ENCODE measurements around the gene PYCR2.
"Not testable (repeated sequence)": the region's sequence is repeated elsewhere in the genome, so short reads cannot be mapped to it uniquely, and the experiment has no call there.

The PYCR2 gene

GRCh38 chr1:225923692-225924555, at the start of gene PYCR2:
PYCR2 (minus strand) TSS chr1:225924250; CDS start chr1:225924110, 140 bp downstream.
- DNase-seq (ENCODE audit: low spot score) = peak; percentile 99

- DNase-seq (ENCODE audit: low spot score) = no peak
These were observed 49.1 kb upstream of the PYCR2 start for GRCh38 chr1:225973158-225973557.

GRCh38 chr1:225972344-225973152, 48.5 kb upstream of the PYCR2 start:
- DNase-seq (ENCODE audit: low spot score) = no peak

- DNase-seq (ENCODE audit: low spot score) = not testable (repeated sequence)
These were observed 46.6 kb upstream of the PYCR2 start for GRCh38 chr1:225970592-225971157.

- DNase-seq (ENCODE audit: low spot score) = not testable (repeated sequence)
These were observed 45.7 kb upstream of the PYCR2 start for GRCh38 chr1:225969751-225970150.

- no peak for DNase-seq (ENCODE audit: low spot score)
These were observed 41.2 kb upstream of the PYCR2 start for GRCh38 chr1:225965231-225965630.

GRCh38 chr1:225963735-225964530, 39.9 kb upstream of the PYCR2 start:
- no peak for DNase-seq (ENCODE audit: low spot score)

GRCh38 chr1:225962440-225962975, 38.5 kb upstream of the PYCR2 start:
- peak; percentile 54 for DNase-seq (ENCODE audit: low spot score)

GRCh38 chr1:225961659-225962439, 37.8 kb upstream of the PYCR2 start:
- no peak for DNase-seq (ENCODE audit: low spot score)

GRCh38 chr1:225958041-225958440, 34.0 kb upstream of the PYCR2 start:
- DNase-seq (ENCODE audit: low spot score) = no peak

- no peak for DNase-seq (ENCODE audit: low spot score)
These were observed 30.7 kb upstream of the PYCR2 start for GRCh38 chr1:225954753-225955152.

GRCh38 chr1:225953315-225953714, 29.3 kb upstream of the PYCR2 start:
- DNase-seq (ENCODE audit: low spot score) = no peak

GRCh38 chr1:225950905-225951497, 27.0 kb upstream of the PYCR2 start:
- no peak for DNase-seq (ENCODE audit: low spot score)

- DNase-seq (ENCODE audit: low spot score) = no peak
These were observed 25.0 kb upstream of the PYCR2 start for GRCh38 chr1:225949041-225949440.

- DNase-seq (ENCODE audit: low spot score) = no peak
These were observed 22.8 kb upstream of the PYCR2 start for GRCh38 chr1:225946803-225947202.

- no peak for DNase-seq (ENCODE audit: low spot score)
These were observed 22.1 kb upstream of the PYCR2 start for GRCh38 chr1:225946082-225946620.

- DNase-seq (ENCODE audit: low spot score) = no peak
These were observed 21.5 kb upstream of the PYCR2 start for GRCh38 chr1:225945564-225945963.

GRCh38 chr1:225944951-225945350, 20.9 kb upstream of the PYCR2 start:
- no peak for DNase-seq (ENCODE audit: low spot score)

- DNase-seq (ENCODE audit: low spot score) = no peak
These were observed 20.3 kb upstream of the PYCR2 start for GRCh38 chr1:225944387-225944786.

- DNase-seq (ENCODE audit: low spot score) = no peak
These were observed 19.5 kb upstream of the PYCR2 start for GRCh38 chr1:225943582-225943981.
